Endothelial cell of umbilical vein (primary cell): ENCODE results near the gene GRAMD4. TPM values are rescaled to one million over a fixed set of nuclear protein-coding genes. Genes with fewer than 3 reads are reported as not detected.

Source experiments
- BruUV-seq: library from RNA; stranded (reverse); fragments of 400-500 nt; replicated peaks from 2 replicates; lab custom pipeline; 2021; lab: Mats Ljungman, UMichigan
- CTCF ChIA-PET: fragments of 300-600, 350-600 bp; sonication (Branson Sonifier 250); formaldehyde crosslinking; loops from one replicate; lab custom pipeline; 2021; ENCODE audit warnings: antibody characterized with exemption, inconsistent platforms; lab: Charles Lee
- POLR2A ChIA-PET: fragments of 300-600, 350-600 bp; sonication (Branson Sonifier 250); formaldehyde crosslinking; loops from one replicate; lab custom pipeline; 2021; ENCODE audit warnings: antibody characterized with exemption, inconsistent platforms; lab: Charles Lee
- DNase-seq: peaks from one replicate; pipeline ENCODE4 v3.0.0-alpha.2; 2011; ENCODE audit warnings: low read depth, low spot score
- FAIRE-seq: peaks from 2 replicates; lab custom pipeline; 2011; peaks lifted over from hg19 to GRCh38; lab: Jason Lieb, UNC
- H2AFZ ChIP-seq: 2 replicates; pipeline ENCODE4 v1.6.0; 2012; ENCODE audit warnings: low read depth, low read length, control low read depth, inconsistent platforms
- H3K27ac ChIP-seq: 2 replicates; pipeline ENCODE4 v1.5.1; 2011; ENCODE audit warnings: low read depth, mild to moderate bottlenecking, control low read depth, low read length, moderate library complexity; ENCODE audit not compliant: insufficient read depth
- H3K27me3 ChIP-seq, 2 experiments: 2 replicates each; pipeline versions ENCODE4 v1.6.0 to v1.6.1; 2011; ENCODE audit warnings: low read length in 2 of 2, mixed read lengths in 1 of 2; ENCODE audit not compliant: control insufficient read depth in 2 of 2, insufficient read depth in 2 of 2
- H3K36me3 ChIP-seq, 2 experiments: 2 replicates in 1 of 2; 3 replicates in 1 of 2; pipeline ENCODE4 v1.5.1; 2011; ENCODE audit warnings: low read length in 2 of 2, mild to moderate bottlenecking in 1 of 2, moderate library complexity in 1 of 2; ENCODE audit not compliant: control insufficient read depth in 2 of 2, insufficient read depth in 2 of 2; ENCODE audit errors: extremely low read depth in 1 of 2
- H3K4me1 ChIP-seq: 3 replicates; pipeline ENCODE4 v1.5.1; 2011; ENCODE audit warnings: mild to moderate bottlenecking, low read length; ENCODE audit not compliant: control insufficient read depth, insufficient read depth; ENCODE audit errors: extremely low read depth
- H3K4me2 ChIP-seq: 2 replicates; pipeline ENCODE4 v1.6.1; 2011; ENCODE audit warnings: low read length, control low read depth, mixed read lengths; ENCODE audit not compliant: insufficient read depth
- H3K4me3 ChIP-seq, 3 experiments: fragments of 200-600 bp in 1 of 3; sonication (generic), shearing (Covaris generic) in 1 of 3; replicated peaks in 1 of 3; 2 replicates each; pipeline ENCODE4 v1.5.1; 2011 to 2016; ENCODE audit warnings: control low read depth in 3 of 3, low read length in 3 of 3, mild to moderate bottlenecking in 2 of 3, inconsistent platforms in 1 of 3, low read depth in 1 of 3, moderate library complexity in 1 of 3; ENCODE audit not compliant: insufficient read depth in 1 of 3
- H3K79me2 ChIP-seq: 2 replicates; pipeline ENCODE4 v1.6.0; 2012; ENCODE audit warnings: low read length, inconsistent platforms; ENCODE audit not compliant: control insufficient read depth, insufficient read depth
- H3K9ac ChIP-seq: replicated peaks from 2 replicates; pipeline ENCODE3; 2011; ENCODE audit warnings: low read length, control low read depth; ENCODE audit not compliant: insufficient read depth; ENCODE audit errors: extremely low read depth
- H3K9me1 ChIP-seq: replicated peaks from 3 replicates; pipeline ENCODE4 v1.6.0; 2011; ENCODE audit warnings: mild to moderate bottlenecking, low read length; ENCODE audit not compliant: control insufficient read depth, insufficient read depth; ENCODE audit errors: extremely low read depth
- H3K9me3 ChIP-seq: replicated peaks from 2 replicates; pipeline ENCODE4 v1.5.1; 2012; ENCODE audit warnings: low read length, inconsistent platforms; ENCODE audit not compliant: control insufficient read depth, insufficient read depth
- H4K20me1 ChIP-seq: replicated peaks from 2 replicates; pipeline ENCODE3; 2011; ENCODE audit warnings: mild to moderate bottlenecking, low read length; ENCODE audit not compliant: control insufficient read depth, insufficient read depth; ENCODE audit errors: extremely low read depth
- CTCF ChIP-seq, 2 donors: IDR thresholded peaks; 1 replicate in 1 of 2; 2 replicates in 1 of 2; pipeline ENCODE4 v1.5.1; 2011; ENCODE audit warnings: low read length in 2 of 2, mild to moderate bottlenecking in 2 of 2, moderate library complexity in 2 of 2, control low read depth in 1 of 2, inconsistent platforms in 1 of 2, low read depth in 1 of 2; ENCODE audit not compliant: insufficient read depth in 1 of 2; ENCODE audit errors: extremely low read depth in 1 of 2
- EZH2 ChIP-seq: IDR thresholded peaks from 2 replicates; pipeline ENCODE4 v1.6.1; 2012; ENCODE audit warnings: borderline replicate concordance, low read depth, mild to moderate bottlenecking, moderate library complexity, low read length, inconsistent platforms; ENCODE audit not compliant: severe bottlenecking
- FOS ChIP-seq: IDR thresholded peaks from 2 replicates; pipeline ENCODE4 v1.6.1; 2011; ENCODE audit warnings: mild to moderate bottlenecking, low read length, moderate library complexity, borderline replicate concordance; ENCODE audit not compliant: insufficient read depth
- GATA2 ChIP-seq: IDR thresholded peaks from 2 replicates; pipeline ENCODE4 v1.7.0; 2011; ENCODE audit warnings: low read depth, mild to moderate bottlenecking, moderate library complexity, mixed read lengths, low read length; ENCODE audit not compliant: insufficient read length, insufficient read depth
- JUN ChIP-seq: IDR thresholded peaks from 2 replicates; pipeline ENCODE4 v1.6.1; 2011; ENCODE audit warnings: borderline replicate concordance, low read depth; ENCODE audit not compliant: insufficient read length, insufficient read depth
- MAX ChIP-seq: IDR thresholded peaks from 2 replicates; pipeline ENCODE4 v1.6.1; 2011; ENCODE audit not compliant: insufficient read depth, insufficient read length
- MYC ChIP-seq: IDR thresholded peaks from one replicate; pipeline ENCODE4 v1.6.1; 2011; ENCODE audit warnings: mild to moderate bottlenecking, low read depth, low read length
- POLR2A ChIP-seq: IDR thresholded peaks from 2 replicates; pipeline ENCODE4 v1.6.1; 2012; ENCODE audit warnings: low read depth, mild to moderate bottlenecking, control low read depth, low read length
- POLR2AphosphoS5 ChIP-seq: IDR thresholded peaks from 2 replicates; pipeline ENCODE4 v1.6.1; 2012; ENCODE audit warnings: low read depth, mild to moderate bottlenecking, control low read depth, low read length, moderate library complexity; ENCODE audit not compliant: insufficient read depth
- dilution Hi-C: fragments of 300-500 bp; cut with MboI; formaldehyde crosslinking; loops from one replicate; pipeline ENCODE4 v1.15.0; 2019; ENCODE audit warnings: low sequenced_read_pairs; ENCODE audit not compliant: extremely low pct_ligation_motif_present
- intact Hi-C: fragments of 100-400 bp; cut with micrococcal nuclease; formaldehyde crosslinking; loops from one replicate; pipeline ENCODE4 v1.10.0; 2022
- polyA plus RNA-seq, 4 experiments: library from polyadenylated mRNA; depleted of rRNA in 3 of 4; stranded (reverse) in 3 of 4; unstranded in 1 of 4; fragments of >200 nt; gene quantifications; 2 replicates each; pipeline versions ENCODE4 v1.2.1 to v1.2.3, GENCODE V29; 2011 to 2012; ENCODE audit warnings: missing spikeins in 1 of 4
- total RNA-seq: library from RNA; stranded (reverse); gene quantifications from 2 replicates; pipeline ENCODE4 v1.2.3, GENCODE V29; 2021

Gene GRAMD4
- total and polyA plus RNA-seq, 2 donors (not counting 3 experiments of a cell fraction or from before 2014, with no cell fraction given), result 5.9 to 14.8 TPM

- no peaks in the 10 kb centered on the region for H4K20me1 ChIP-seq
- intact Hi-C loops (no loop called here), dilution Hi-C loops (no loop called here)
- no peak overlapping the region for H3K9ac ChIP-seq
- H3K27me3 ChIP-seq, result no peaks in the 10 kb centered on the region
- H2AFZ ChIP-seq, result no peak overlapping the region
- DNase-seq, result no peak
- no peak overlapping the region for H3K4me2 ChIP-seq
- H3K79me2 ChIP-seq, result no peaks in the 10 kb centered on the region
- no peaks in the 10 kb centered on the region for H3K9me3 ChIP-seq
- FAIRE-seq, result no peak
- TF ChIP-seq JUN (no peak), FOS (no peak), POLR2A (no peak), MAX (no peak), POLR2AphosphoS5 (no peak), GATA2 (no peak), CTCF (IDR thresholded peaks at IDR 0.05; ENCODE audit: extremely low read depth in 1 of 2, insufficient read depth in 1 of 2, low read depth in 1 of 2, low read length in 2 of 2) (no peak), EZH2 (no peak), MYC (no peak)
- no peaks in the 10 kb centered on the region for H3K36me3 ChIP-seq
- no peaks in the 10 kb centered on the region for H3K9me1 ChIP-seq
- no TSS peak for BruUV-seq
- no peaks in the 10 kb centered on the region for H3K4me1 ChIP-seq
- H3K4me3 ChIP-seq, result no peak overlapping the region
- H3K27ac ChIP-seq, result no peak overlapping the region
- POLR2A ChIA-PET, result no interaction called here
- CTCF ChIA-PET, result no interaction called here
Observed at GRCh38 chr22:46627806-46628482, 7.8 kb downstream of the GRAMD4 start.
